Measurements from ENCODE around the gene FAM174C. TPM values are rescaled to one million over a fixed set of nuclear protein-coding genes. Genes with fewer than 3 reads are reported as not detected.
A peak's percentile ranks its signal among the peaks of the same experiment; 100 is the strongest.

FAM174C gene
- total RNA-seq, 4 donors from 2014 or later: 14.2 to 42.2 (median 21.8) TPM

GRCh38 chr19:1237754-1238368 is 37.5 kb upstream of the FAM174C start, which contains the start of gene CBARP:
TSS of gene CBARP (minus strand) at chr19:1238005. CDS start at chr19:1236100, 1,905 bp downstream.
- peak; percentile 11 for ATAC-seq
- H3K4me1 ChIP-seq: peaks cover 5 to 69% (median 33%) of the 10 kb centered on the region in 3 donors
- 0% methylated on average over 1 of the region's 87 CpGs; no CpG with 5 or more reads in 1 of the 2 donors for WGBS, 2 donors (ENCODE audit: low coverage in 1 of 2)
- peak within 1 kb of the TSS in 3 of 4 donors; percentile 91 to 100 (median 99) for H3K27ac ChIP-seq
- TF ChIP-seq POLR2A (IDR thresholded peaks at IDR 0.05) (no peak), EP300 (IDR thresholded peaks at IDR 0.05) (no peak), POLR2AphosphoS5 (IDR thresholded peaks at IDR 0.05) (no peak), CTCF (IDR thresholded peaks at IDR 0.05) (no peak)
- peaks cover 15% of the 10 kb centered on the region for H3K27me3 ChIP-seq
- H3K36me3 ChIP-seq: no peaks in the 10 kb centered on the region
- H3K9me3 ChIP-seq: no peaks in the 10 kb centered on the region
- peak within 1 kb of the TSS; percentile 20 to 63 for H3K4me3 ChIP-seq

- Histone ChIP-seq H3K4me3 (peak overlapping the region in 1 of 2 donors; percentile 63), H3K27ac (peak overlapping the region in 3 of 4 donors; percentile 91 to 100 (median 99)), H3K4me1 (peaks cover 5 to 69% (median 34%) of the 10 kb centered on the region in 3 donors), H3K36me3 (no peaks in the 10 kb centered on the region), H3K27me3 (peaks cover 15% of the 10 kb centered on the region), H3K9me3 (no peaks in the 10 kb centered on the region)
- TF ChIP-seq POLR2AphosphoS5 (IDR thresholded peaks at IDR 0.05) (no peak), POLR2A (IDR thresholded peaks at IDR 0.05) (no peak), CTCF (IDR thresholded peaks at IDR 0.05) (no peak), EP300 (IDR thresholded peaks at IDR 0.05) (no peak)
- 67 to 78% methylated on average over 6 to 19 of the region's 34 CpGs for WGBS, 2 donors (ENCODE audit: low coverage in 1 of 2)
- no peak for ATAC-seq
These were observed 36.7 kb upstream of the FAM174C start for GRCh38 chr19:1238369-1239303.

- peaks cover 15% of the 10 kb centered on the region for H3K27me3 ChIP-seq
- no peak for ATAC-seq
These were observed 35.9 kb upstream of the FAM174C start for GRCh38 chr19:1239420-1239795.

More at GRCh38 chr19:1239420-1239795, 35.9 kb upstream of the FAM174C start:
- H3K27ac ChIP-seq: peak overlapping the region; percentile 78 to 100 (median 95)
- no peaks in the 10 kb centered on the region for H3K36me3 ChIP-seq
- H3K9me3 ChIP-seq: no peaks in the 10 kb centered on the region
- H3K4me1 ChIP-seq: peaks cover 5 to 74% (median 42%) of the 10 kb centered on the region in 3 donors
- WGBS, 2 donors (ENCODE audit: low coverage in 1 of 2): 73% methylated on average over 10 of the region's 11 CpGs; no CpG with 5 or more reads in 1 of the 2 donors
- no peak overlapping the region for H3K4me3 ChIP-seq
- TF ChIP-seq POLR2AphosphoS5 (IDR thresholded peaks at IDR 0.05) (no peak), CTCF (IDR thresholded peaks at IDR 0.05) (no peak), EP300 (IDR thresholded peaks at IDR 0.05) (no peak), POLR2A (IDR thresholded peaks at IDR 0.05) (no peak)
